ENCODE data around the gene PRKN.

Gene PRKN

GRCh38 chr6:161389756-161390155, 1337.8 kb downstream of the PRKN start:
- DNase-seq: no peak

GRCh38 chr6:161383951-161384350, 1343.6 kb downstream of the PRKN start:
- no peak for DNase-seq

- no peak for DNase-seq
Measured at GRCh38 chr6:161379834-161380582, 1347.6 kb downstream of the PRKN start.

DNA sequence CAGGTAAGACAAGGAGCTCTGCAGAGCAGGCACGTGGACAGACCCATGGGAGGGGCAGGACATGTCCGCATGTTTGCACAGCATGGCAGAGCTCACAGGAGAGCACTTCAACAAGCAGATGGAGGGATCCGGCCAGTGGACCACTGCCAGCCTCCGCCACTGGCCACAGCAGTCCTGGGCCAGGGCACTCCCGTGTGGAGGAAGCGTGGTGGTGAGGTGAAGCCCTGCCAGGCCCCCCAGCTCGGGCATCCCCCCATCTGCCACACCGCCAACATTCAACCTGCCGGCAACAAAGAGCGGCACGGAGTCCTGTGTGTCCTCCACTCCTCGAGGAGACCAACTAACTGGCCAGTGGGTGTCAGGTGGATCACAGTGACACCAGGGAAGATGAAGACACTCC, 1349.5 kb downstream of the PRKN start:
- no peak for DNase-seq

- no peak for DNase-seq
Measured at GRCh38 chr6:161377116-161377515, 1350.5 kb downstream of the PRKN start.

DNA sequence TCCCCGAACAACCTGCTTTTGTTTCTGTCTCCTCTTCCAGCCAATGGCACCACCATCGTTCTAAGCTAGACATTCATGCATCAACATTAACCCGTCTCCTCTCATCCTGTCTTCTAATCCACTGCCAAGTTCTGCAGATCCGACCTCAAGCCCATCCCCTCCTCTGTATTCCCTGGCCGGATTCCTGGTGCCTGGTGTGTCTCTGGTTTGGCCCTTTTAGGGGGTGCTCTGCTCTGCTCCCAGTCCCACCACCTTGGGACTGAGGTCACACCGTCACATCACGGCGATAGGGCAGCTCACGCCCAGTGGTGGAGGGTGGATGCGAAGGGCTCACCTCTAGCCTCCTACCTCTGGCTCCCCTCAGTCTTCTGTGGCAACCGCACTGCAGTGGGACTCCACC, 1351.2 kb downstream of the PRKN start:
- DNase-seq: no peak

DNA sequence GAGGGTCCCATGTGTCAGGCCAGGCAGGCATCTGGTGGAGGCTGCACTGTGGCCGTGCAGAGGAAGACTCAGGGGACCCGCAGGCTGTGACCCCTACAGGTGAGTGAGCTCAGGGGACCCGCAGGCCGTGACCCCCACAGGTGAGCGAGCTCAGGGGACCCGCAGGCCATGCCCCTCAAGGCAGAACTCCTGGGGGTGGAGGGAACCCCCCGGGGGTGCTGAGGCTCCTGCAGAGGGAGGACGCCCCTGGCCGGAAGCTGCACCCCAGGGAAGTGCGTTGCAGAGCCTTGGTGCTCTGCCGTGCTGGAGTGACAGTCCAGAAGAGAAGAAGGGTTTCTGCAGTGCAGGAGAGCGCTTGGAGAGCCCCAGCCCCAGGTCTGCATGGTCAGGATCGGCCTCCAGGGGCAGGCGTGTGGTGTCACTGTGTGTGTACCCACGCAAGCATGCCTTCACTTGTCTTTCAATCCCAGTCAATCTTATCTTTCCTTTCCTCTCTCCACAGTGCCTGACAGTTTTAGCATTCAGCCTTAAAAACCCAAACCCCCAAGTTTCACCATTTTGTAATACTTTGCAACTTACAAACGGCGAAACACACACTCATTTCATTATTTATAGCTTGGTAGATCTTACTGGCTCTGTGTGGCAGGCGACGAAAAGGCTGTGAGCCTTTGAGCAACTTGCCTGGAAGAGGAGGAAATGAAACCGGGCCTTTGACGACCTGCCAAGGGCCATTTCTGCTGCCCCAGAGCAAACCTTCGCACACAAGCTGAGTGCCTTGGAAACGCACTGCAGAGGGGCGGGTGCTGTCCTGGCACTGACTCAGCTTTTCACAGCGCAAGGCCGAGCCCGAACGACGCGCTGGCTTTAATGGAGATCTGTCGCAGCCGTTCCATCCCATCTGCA, 1352.3 kb downstream of the PRKN start:
- no peak for DNase-seq

DNA sequence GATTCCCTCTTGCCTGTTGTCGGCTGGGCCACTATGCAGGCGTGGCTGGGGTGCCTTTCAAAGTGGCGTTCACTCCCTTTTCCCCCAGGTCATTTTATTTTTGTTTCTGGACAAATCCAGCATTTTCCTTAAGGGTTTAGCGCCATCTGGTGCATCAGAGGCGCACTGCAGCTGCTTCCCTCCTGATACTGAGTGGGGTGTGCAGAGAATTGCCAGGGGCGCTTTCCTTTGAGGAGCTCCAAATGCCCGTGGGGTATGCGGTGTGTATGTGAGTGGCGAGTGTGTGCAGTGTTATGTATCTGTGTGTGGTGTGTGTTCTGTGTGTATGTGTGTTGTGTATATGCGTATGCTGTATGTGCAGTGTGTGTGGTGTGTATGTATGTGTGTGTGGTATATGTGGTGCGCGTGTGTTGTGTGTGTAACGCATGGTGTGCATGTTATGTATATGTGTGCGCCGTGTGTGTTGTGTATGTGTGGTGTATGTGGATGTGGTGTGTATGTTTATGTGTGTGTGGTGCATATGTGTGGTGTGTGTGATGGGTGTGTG, 1353.6 kb downstream of the PRKN start:
- DNase-seq: peak; percentile 86

GRCh38 chr6:161372422-161372793, 1355.2 kb downstream of the PRKN start:
- DNase-seq: no peak

DNA sequence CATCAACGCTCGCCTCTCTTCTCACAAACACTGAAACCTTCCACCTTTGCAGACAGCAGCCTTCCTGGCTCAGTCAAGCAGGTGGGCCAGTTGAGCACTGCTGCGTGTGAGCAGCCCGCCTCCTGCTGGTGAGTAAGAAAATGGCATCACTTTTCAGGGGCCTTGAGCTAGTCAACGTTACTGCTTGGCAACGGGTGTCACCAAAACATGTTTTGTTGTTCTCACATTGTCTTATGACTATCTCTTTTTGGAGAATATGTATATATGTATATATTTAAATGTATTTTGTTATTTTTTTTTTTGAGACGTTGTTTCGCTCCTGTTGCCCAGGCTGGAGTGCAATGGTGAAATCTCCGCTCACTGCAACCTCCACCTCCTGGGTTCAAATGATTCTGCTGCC, 1356.7 kb downstream of the PRKN start:
- peak; percentile 75 for DNase-seq

- DNase-seq: no peak
Measured at GRCh38 chr6:161369339-161369738, 1358.2 kb downstream of the PRKN start.

DNA sequence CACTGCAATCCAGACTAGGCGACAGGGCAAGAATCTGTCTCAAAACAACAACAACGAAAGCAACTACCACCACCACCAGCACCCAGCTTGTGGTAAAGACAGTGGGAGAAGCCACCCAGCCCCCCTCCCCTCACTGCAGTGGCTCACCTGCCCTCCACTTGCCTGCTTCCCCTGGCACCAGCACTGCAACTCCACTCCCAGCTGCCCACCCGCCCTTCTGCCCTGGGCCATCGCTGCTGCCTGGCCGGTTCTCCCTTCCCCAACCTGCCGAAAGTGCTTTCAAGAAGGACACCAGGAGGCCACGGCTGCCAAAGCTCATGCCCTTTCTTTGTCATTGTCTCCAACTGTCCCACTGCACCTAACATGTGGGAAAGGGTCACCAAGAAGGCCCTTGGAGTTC, 1359.1 kb downstream of the PRKN start:
- DNase-seq: no peak

GRCh38 chr6:161367472-161367871, 1360.1 kb downstream of the PRKN start:
- DNase-seq: no peak

GRCh38 chr6:161366301-161366923, 1361.2 kb downstream of the PRKN start:
- DNase-seq: no peak

DNA sequence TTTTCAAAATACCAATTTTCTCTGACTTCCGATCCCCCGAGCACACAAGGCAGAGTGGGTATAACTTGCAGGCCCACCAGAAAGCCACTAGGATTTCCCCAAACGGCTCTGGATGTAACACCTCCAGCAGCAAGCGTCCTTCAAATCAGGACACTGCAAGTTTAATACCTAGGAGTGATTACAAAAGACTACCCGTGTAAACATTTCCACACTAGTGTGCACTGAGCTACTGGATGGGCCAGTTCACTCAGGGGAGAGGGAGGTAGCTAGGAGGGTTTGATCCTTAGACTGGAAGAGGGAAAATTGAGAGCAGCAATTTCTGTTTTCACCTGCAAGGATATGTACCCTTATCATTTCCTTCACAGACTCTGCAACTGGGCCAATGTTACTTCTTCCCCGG, 1361.9 kb downstream of the PRKN start:
- DNase-seq: no peak

DNA sequence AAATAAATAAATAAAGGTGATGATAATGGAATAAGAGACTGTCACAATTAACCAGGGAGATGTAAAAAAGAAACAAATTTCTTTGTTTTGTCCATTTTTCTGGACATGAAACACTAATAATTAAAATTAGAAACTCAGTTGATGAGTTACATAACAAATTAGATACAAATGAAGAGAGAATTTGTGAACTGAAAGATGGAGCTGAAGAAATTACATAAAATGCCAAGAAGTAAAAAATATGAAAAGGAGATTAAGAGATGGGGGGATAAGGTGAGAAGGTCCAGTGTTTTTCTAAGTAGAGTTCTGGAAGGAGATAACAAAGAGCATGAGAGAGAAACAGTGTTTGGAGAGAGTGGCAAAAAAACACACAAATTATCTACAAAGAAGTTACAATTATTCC, 1364.3 kb downstream of the PRKN start:
- DNase-seq: no peak

- DNase-seq: no peak
Measured at GRCh38 chr6:161362266-161362665, 1365.3 kb downstream of the PRKN start.

- no peak for DNase-seq
Measured at GRCh38 chr6:161361529-161361928, 1366.0 kb downstream of the PRKN start.

DNA sequence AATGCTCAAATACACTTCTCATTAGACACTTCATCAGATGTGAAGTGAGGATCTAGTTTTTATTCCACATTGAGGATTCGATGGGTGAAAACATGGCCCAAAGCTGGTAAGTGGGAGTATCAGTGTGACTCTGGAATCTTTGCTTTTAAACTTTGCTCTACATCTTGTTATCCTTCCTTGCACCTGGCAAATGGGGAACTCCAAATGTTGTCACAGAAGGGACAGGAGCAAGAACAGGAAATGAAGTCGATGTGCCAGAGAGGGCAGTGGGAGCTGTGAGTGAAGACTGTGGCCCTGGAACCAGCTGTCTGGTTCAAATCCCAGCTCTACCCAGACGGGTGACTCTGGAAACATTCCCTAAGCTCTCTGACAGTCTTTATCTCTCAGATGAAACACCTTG, 1367.0 kb downstream of the PRKN start:
- DNase-seq: no peak

DNA sequence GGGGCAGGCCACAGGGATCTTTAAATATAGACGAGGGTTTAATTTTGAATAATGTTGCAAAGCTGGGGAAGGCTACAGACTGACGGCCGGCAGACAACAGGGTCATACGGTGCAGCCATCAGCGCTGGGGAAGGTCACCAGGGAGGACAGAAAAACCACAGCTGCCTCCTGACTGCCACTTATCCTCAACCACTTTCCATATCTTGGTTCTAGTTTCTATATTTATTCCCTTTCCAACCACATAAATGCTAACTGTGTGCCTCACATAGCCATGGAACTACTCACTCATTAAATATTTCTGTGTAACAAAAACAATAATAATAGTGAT, 1368.0 kb downstream of the PRKN start:
- no peak for DNase-seq

DNA sequence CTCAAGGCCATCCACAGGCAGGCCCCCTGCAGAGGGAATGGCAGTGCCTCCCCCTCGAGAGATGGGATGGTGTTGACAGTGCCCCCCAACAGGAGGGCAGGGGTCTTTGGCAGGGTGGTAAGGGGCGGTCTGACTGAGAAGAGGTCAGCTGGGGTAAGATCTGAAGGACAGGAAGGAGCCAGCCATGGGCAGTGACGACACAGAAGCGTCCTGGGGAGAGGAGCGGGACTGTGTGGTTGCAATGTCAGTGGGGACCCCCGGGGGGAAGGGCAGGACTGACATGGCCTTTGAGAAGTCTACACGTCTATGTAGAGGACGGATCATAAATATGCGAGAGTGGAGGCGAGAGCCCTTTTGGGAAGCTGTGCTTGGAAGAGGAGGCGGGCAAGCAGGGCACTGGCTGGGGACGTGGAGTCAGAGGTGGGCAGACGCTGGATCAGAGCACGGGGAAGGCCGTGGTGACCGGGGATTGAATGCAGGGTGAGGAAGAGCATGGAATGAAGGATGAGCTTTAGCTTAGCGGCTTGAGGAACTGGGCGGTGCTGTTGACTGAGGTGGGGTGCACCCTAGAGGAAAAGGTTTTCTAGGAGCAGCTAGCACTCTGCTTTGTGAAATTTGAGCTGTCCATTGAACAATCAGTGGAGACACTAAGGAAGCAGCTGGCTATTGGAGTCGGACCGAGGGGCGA, 1371.3 kb downstream of the PRKN start:
- no peak for DNase-seq

GRCh38 chr6:161355696-161356095, 1371.9 kb downstream of the PRKN start:
- no peak for DNase-seq

GRCh38 chr6:161354956-161355355, 1372.6 kb downstream of the PRKN start:
- DNase-seq: no peak
